Keratinocyte (primary cell): Measurements from ENCODE around the gene MOAP1. TPM values are rescaled to one million over a fixed set of nuclear protein-coding genes. Genes with fewer than 3 reads are reported as not detected.
"Not testable (repeated sequence)": the region's sequence is repeated elsewhere in the genome, so short reads cannot be mapped to it uniquely, and the experiment has no call there.

Experiments
- DNase-seq: peaks from one replicate; pipeline ENCODE4 v3.0.0-alpha.2; 2011; ENCODE audit warnings: low read depth, missing footprints, low spot score
- FAIRE-seq: peaks from 2 replicates; lab custom pipeline; 2011; peaks lifted over from hg19 to GRCh38; lab: Jason Lieb, UNC
- H2AFZ ChIP-seq: 2 replicates; pipeline ENCODE4 v1.6.0; 2012; ENCODE audit warnings: low read length, control low read depth, inconsistent platforms; ENCODE audit not compliant: control insufficient read depth
- H3K27ac ChIP-seq: 2 replicates; pipeline ENCODE4 v1.5.1; 2011; ENCODE audit warnings: low read length; ENCODE audit not compliant: control insufficient read depth, insufficient read depth
- H3K27me3 ChIP-seq: 3 replicates; pipeline ENCODE4 v1.6.0; 2011; ENCODE audit warnings: low read length; ENCODE audit not compliant: control insufficient read depth, insufficient read depth; ENCODE audit errors: extremely low read depth
- H3K36me3 ChIP-seq, 2 experiments: 2 replicates in 1 of 2; 3 replicates in 1 of 2; pipeline ENCODE4 v1.5.1; 2011; ENCODE audit warnings: low read length in 2 of 2, mild to moderate bottlenecking in 1 of 2; ENCODE audit not compliant: control insufficient read depth in 2 of 2, insufficient read depth in 2 of 2; ENCODE audit errors: extremely low read depth in 1 of 2
- H3K4me1 ChIP-seq: 3 replicates; pipeline ENCODE4 v1.5.1; 2011; ENCODE audit warnings: low read length; ENCODE audit not compliant: control insufficient read depth, insufficient read depth; ENCODE audit errors: extremely low read depth
- H3K4me2 ChIP-seq: 3 replicates; pipeline ENCODE4 v1.6.0; 2011; ENCODE audit warnings: low read depth, low read length; ENCODE audit not compliant: control insufficient read depth, insufficient read depth; ENCODE audit errors: extremely low read depth
- H3K4me3 ChIP-seq, 3 experiments: fragments of 200-600 bp in 1 of 3; sonication (generic) in 1 of 3; 2 replicates in 2 of 3; 3 replicates in 1 of 3; pipeline ENCODE4 v1.5.1; 2011 to 2016; ENCODE audit warnings: low read length in 3 of 3, mild to moderate bottlenecking in 3 of 3, control low read depth in 2 of 3, inconsistent platforms in 1 of 3, low read depth in 1 of 3, mixed read lengths in 1 of 3, mixed run types in 1 of 3, moderate library complexity in 1 of 3; ENCODE audit not compliant: control insufficient read depth in 2 of 3, insufficient read depth in 2 of 3; ENCODE audit errors: extremely low read depth in 1 of 3
- H3K79me2 ChIP-seq: 2 replicates; pipeline ENCODE4 v1.6.0; 2012; ENCODE audit warnings: low read length; ENCODE audit not compliant: control insufficient read depth, insufficient read depth
- H3K9ac ChIP-seq: 3 replicates; pipeline ENCODE4 v1.6.0; 2011; ENCODE audit warnings: low read length; ENCODE audit not compliant: control insufficient read depth, insufficient read depth; ENCODE audit errors: extremely low read depth
- H3K9me1 ChIP-seq: 3 replicates; pipeline ENCODE4 v1.6.0; 2011; ENCODE audit warnings: low read length; ENCODE audit not compliant: control insufficient read depth, insufficient read depth; ENCODE audit errors: extremely low read depth
- H3K9me3 ChIP-seq: 2 replicates; pipeline ENCODE4 v1.5.1; 2012; ENCODE audit warnings: low read depth, low read length; ENCODE audit not compliant: control insufficient read depth
- H4K20me1 ChIP-seq: 3 replicates; pipeline ENCODE4 v1.6.0; 2011; ENCODE audit warnings: low read length; ENCODE audit not compliant: control insufficient read depth, insufficient read depth; ENCODE audit errors: extremely low read depth
- EZH2 ChIP-seq: IDR thresholded peaks from one replicate; pipeline ENCODE4 v1.6.1; 2012; ENCODE audit warnings: inconsistent platforms, mild to moderate bottlenecking, low read length, moderate library complexity
- dilution Hi-C: fragments of 300-500 bp; cut with MboI; formaldehyde crosslinking; loops from one replicate; pipeline ENCODE4 v1.7.0; 2020; ENCODE audit warnings: low sequenced_read_pairs; ENCODE audit not compliant: extremely low pct_ligation_motif_present
- polyA plus RNA-seq, 5 experiments: library from polyadenylated mRNA; depleted of rRNA in 3 of 5; stranded (reverse) in 3 of 5; stranded (forward) in 1 of 5; unstranded in 1 of 5; fragments of >200 nt; gene quantifications; 1 replicate in 1 of 5; 2 replicates in 3 of 5; 3 replicates in 1 of 5; pipeline versions ENCODE4 v1.2.1 to v1.2.3, GENCODE V29; 2011 to 2012; ENCODE audit warnings: missing spikeins in 2 of 5, low read depth in 1 of 5, low replicate concordance in 1 of 5
- TF ChIP-seq, protein P1 (sequence below), 3 experiments: IDR thresholded peaks in 1 of 3; conservative IDR thresholded peaks in 1 of 3; optimal IDR thresholded peaks in 1 of 3; 2 replicates in 2 of 3; 3 replicates in 1 of 3; pipeline versions ENCODE3 to v1.5.1; 2011; ENCODE audit warnings: low read length in 3 of 3, mild to moderate bottlenecking in 3 of 3, moderate library complexity in 2 of 3, control low read depth in 1 of 3, inconsistent platforms in 1 of 3; ENCODE audit not compliant: insufficient read depth in 2 of 3; ENCODE audit errors: extremely low read depth in 1 of 3

The MOAP1 gene
- polyA plus RNA-seq, 1 donor (not counting 4 experiments of a cell fraction or from before 2014, with no cell fraction given), result 17.2 TPM

DNA sequence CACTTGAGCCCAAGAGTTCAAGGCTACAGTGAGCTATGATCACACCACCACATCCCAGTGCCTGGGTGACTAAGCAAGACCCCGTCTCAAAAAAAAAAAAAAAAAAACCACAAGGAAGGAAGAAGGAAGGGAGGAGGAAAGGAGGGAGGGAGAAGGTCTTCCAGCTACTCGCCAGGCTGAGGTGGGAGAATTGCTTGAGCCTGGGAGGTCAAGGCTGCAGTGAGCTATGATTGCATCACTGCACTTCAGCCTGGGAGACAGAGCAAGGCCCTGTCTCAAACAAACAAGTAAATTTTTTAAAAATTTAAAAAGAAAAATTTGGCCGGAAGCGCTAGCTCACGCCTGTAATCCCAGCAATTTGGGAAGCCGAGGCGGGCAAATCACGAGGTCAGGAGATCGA, 16.1 kb downstream of the MOAP1 start:
- H3K27me3 ChIP-seq, H3K9me3 ChIP-seq, H3K9ac ChIP-seq, H3K4me3 ChIP-seq, H2AFZ ChIP-seq, DNase-seq, H3K9me1 ChIP-seq, H3K4me2 ChIP-seq, dilution Hi-C loops, H4K20me1 ChIP-seq, FAIRE-seq, H3K4me1 ChIP-seq, H3K27ac ChIP-seq, H3K36me3 ChIP-seq, H3K79me2 ChIP-seq: not testable (repeated sequence)

DNA sequence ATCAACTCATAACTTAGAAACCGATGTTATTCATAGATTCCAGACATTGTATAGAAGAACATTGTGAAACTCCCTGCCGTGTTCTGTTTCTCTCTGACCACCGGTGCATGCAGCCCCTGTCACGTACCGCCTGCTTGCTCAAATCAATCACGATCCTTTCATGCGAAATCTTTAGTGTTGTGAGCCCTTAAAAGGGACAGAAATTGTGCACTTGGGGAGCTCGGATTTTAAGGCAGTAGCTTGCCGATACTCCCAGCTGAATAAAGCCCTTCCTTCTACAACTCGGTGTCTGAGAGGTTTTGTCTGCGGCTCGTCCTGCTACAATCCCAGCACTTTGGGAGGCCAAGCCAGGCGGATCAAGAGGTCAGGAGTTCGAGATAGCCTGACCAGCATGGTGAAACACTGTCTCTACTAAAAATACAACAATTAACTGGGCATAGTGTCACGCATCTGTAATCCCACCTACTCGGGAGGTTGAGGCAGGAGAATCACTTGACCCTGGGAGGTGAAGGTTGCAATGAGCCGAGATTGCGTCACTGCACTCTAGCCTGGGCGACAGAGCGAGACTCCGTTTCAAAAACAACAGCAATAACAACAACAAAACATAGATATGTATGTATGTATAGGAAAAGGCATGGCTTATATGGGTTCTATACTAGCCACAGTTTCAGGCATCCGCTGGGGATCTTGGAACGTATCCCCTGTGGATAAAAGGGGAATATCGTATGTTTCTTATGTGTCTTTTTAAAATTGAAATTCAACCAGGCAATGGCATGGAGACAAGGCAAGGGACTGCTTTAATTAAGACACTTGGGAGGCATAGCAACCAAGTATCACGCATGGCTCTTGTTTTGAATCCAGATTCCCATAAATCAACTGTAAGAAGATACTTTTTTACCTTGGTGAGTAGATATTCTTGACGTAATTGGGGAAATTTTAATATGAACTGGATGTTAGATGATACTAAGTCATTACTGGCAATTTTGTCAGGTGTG, 19.1 kb downstream of the MOAP1 start:
- H3K4me2 ChIP-seq, H3K27me3 ChIP-seq, H3K4me1 ChIP-seq, H3K79me2 ChIP-seq, H3K9ac ChIP-seq, H3K9me3 ChIP-seq, H3K27ac ChIP-seq, H2AFZ ChIP-seq, FAIRE-seq, H3K4me3 ChIP-seq, H3K36me3 ChIP-seq, DNase-seq, H3K9me1 ChIP-seq, dilution Hi-C loops, H4K20me1 ChIP-seq: not testable (repeated sequence)

DNA sequence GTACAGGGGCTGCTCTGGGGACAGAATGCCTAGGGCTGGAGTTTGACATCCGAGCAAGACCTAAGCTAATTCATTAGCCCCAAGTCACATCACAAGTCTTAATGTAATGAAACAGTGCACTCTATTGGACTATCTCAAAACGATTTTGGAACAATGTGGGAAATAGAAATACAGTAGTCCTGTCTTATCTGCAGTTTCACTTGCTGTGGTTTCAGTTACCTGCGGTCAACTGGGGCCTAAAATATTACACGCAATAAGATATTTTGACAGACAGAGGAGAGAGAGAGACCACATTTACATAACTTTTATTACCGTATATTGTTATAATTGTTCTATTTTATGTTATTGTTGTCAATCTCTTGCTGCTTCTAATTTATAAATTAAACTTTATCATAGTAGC, 21.1 kb downstream of the MOAP1 start:
- H3K79me2 ChIP-seq, result no peaks in the 10 kb centered on the region
- H3K4me1 ChIP-seq, result no peaks in the 10 kb centered on the region
- dilution Hi-C loops, result no loop called here
- H3K9me1 ChIP-seq, result no peaks in the 10 kb centered on the region
- no peak overlapping the region for H2AFZ ChIP-seq
- no peaks in the 10 kb centered on the region for H3K27me3 ChIP-seq
- H4K20me1 ChIP-seq, result no peaks in the 10 kb centered on the region
- H3K4me2 ChIP-seq, result no peak overlapping the region
- no peak overlapping the region for H3K27ac ChIP-seq
- TF ChIP-seq, protein P1, sequence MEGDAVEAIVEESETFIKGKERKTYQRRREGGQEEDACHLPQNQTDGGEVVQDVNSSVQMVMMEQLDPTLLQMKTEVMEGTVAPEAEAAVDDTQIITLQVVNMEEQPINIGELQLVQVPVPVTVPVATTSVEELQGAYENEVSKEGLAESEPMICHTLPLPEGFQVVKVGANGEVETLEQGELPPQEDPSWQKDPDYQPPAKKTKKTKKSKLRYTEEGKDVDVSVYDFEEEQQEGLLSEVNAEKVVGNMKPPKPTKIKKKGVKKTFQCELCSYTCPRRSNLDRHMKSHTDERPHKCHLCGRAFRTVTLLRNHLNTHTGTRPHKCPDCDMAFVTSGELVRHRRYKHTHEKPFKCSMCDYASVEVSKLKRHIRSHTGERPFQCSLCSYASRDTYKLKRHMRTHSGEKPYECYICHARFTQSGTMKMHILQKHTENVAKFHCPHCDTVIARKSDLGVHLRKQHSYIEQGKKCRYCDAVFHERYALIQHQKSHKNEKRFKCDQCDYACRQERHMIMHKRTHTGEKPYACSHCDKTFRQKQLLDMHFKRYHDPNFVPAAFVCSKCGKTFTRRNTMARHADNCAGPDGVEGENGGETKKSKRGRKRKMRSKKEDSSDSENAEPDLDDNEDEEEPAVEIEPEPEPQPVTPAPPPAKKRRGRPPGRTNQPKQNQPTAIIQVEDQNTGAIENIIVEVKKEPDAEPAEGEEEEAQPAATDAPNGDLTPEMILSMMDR (optimal IDR thresholded peaks at IDR 0.05 in 1 of 3, IDR thresholded peaks at IDR 0.05 in 1 of 3, conservative IDR thresholded peaks at IDR 0.05 in 1 of 3; ENCODE audit: extremely low read depth in 1 of 3, insufficient read depth in 2 of 3, low read length in 3 of 3), result no peak
- no peak for TF ChIP-seq EZH2
- H3K4me3 ChIP-seq, result no peak overlapping the region
- FAIRE-seq, result no peak
- no peaks in the 10 kb centered on the region for H3K36me3 ChIP-seq
- H3K9ac ChIP-seq, result no peak overlapping the region
- H3K9me3 ChIP-seq, result no peaks in the 10 kb centered on the region
- no peak for DNase-seq
